NOMO-1 (cell line): ENCODE results near the gene DNM1.

Source experiments
- DNase-seq, 2 experiments: peaks; one replicate each; lab custom pipeline; 2025; ENCODE audit not compliant: unreplicated experiment in 2 of 2; lab: John Stamatoyannopoulos, UW

The DNM1 gene

GRCh38 chr9:128204858-128205257 is 1.7 kb downstream of the DNM1 start:
- no peak for DNase-seq

- DNase-seq, result no peak
These were observed 2.2 kb downstream of the DNM1 start for GRCh38 chr9:128205296-128205944.

GRCh38 chr9:128206484-128206883 is 3.3 kb downstream of the DNM1 start:
- DNase-seq, result no peak

GRCh38 chr9:128206916-128207910 is 4.0 kb downstream of the DNM1 start:
- DNase-seq, result no peak

- DNase-seq, result no peak
These were observed 5.2 kb downstream of the DNM1 start for GRCh38 chr9:128208386-128208785.

- DNase-seq, result no peak
These were observed 5.9 kb downstream of the DNM1 start for GRCh38 chr9:128208946-128209669.

- no peak for DNase-seq
These were observed 8.2 kb downstream of the DNM1 start for GRCh38 chr9:128211186-128211980.

- DNase-seq, result no peak
These were observed 8.8 kb downstream of the DNM1 start for GRCh38 chr9:128211981-128212281.

- no peak for DNase-seq
These were observed 10.7 kb downstream of the DNM1 start for GRCh38 chr9:128213746-128214497.

GRCh38 chr9:128214571-128215490 is 11.7 kb downstream of the DNM1 start:
- DNase-seq, result no peak

- DNase-seq, result no peak
These were observed 12.6 kb downstream of the DNM1 start for GRCh38 chr9:128215491-128216409.

- no peak for DNase-seq
These were observed 13.8 kb downstream of the DNM1 start for GRCh38 chr9:128216781-128217553.

- DNase-seq, result no peak
These were observed 15.0 kb downstream of the DNM1 start for GRCh38 chr9:128218172-128218517.

- peak; percentile 93 to 95 for DNase-seq
These were observed 15.6 kb downstream of the DNM1 start for GRCh38 chr9:128218518-128219389.

GRCh38 chr9:128219831-128220230 is 16.7 kb downstream of the DNM1 start:
- no peak for DNase-seq

- DNase-seq, result no peak
These were observed 18.8 kb downstream of the DNM1 start for GRCh38 chr9:128222026-128222425.
